ENCODE results near the gene NRIP1. TPM values are rescaled to one million over a fixed set of nuclear protein-coding genes. Genes with fewer than 3 reads are reported as not detected.

The NRIP1 gene
- total and polyA plus RNA-seq, 2 donors (not counting 3 experiments of a cell fraction or from before 2014, with no cell fraction given) = 2.8 to 24.0 TPM

DNA sequence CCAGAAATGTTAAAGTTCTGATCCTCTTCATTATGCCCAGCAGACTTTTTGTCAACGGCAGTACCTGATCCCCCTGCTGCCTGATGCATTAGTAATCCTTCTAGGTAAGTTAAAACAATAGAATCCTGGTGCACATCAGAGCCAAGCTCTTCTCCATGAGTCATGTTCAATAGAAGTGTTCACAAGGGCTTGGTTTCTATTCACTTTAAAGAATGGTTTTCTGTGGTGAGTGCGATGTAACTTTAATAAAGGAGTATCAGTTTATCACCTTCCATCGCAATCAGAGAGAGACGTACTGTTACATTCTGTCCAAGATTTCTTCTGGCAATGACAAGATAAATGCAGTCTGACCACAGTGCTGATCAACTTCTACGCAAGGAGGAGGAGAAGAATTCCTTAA is 96.8 kb downstream of the NRIP1 start:
- Histone ChIP-seq H3K79me2 (ENCODE audit: control insufficient read depth, insufficient read depth, low read length) (peaks cover 26% of the 10 kb centered on the region), H4K20me1 (replicated peaks; ENCODE audit: control insufficient read depth, extremely low read depth, insufficient read depth, low read length) (peaks cover 3% of the 10 kb centered on the region), H3K9ac (replicated peaks; ENCODE audit: extremely low read depth, insufficient read depth, low read length) (no peak overlapping the region), H3K36me3 (ENCODE audit: control insufficient read depth in 2 of 2, extremely low read depth in 1 of 2, insufficient read depth in 2 of 2, low read length in 2 of 2) (peaks cover 9% of the 10 kb centered on the region in 2 experiments), H3K4me2 (ENCODE audit: insufficient read depth, low read length) (no peak overlapping the region), H2AFZ (ENCODE audit: low read depth, low read length) (no peak overlapping the region), H3K9me1 (replicated peaks; ENCODE audit: control insufficient read depth, extremely low read depth, insufficient read depth, low read length) (no peaks in the 10 kb centered on the region), H3K4me1 (ENCODE audit: control insufficient read depth, extremely low read depth, insufficient read depth, low read length) (no peaks in the 10 kb centered on the region), H3K9me3 (replicated peaks; ENCODE audit: control insufficient read depth, insufficient read depth, low read length) (no peaks in the 10 kb centered on the region), H3K4me3 (replicated peaks in 1 of 3; ENCODE audit: insufficient read depth in 1 of 3, low read depth in 1 of 3, low read length in 3 of 3) (no peak overlapping the region), H3K27ac (ENCODE audit: insufficient read depth, low read depth, low read length) (no peak overlapping the region), H3K27me3 (ENCODE audit: control insufficient read depth in 2 of 2, insufficient read depth in 2 of 2, low read length in 2 of 2) (no peaks in the 10 kb centered on the region)
- CTCF ChIA-PET = no interaction called here
- TF ChIP-seq, protein P1, sequence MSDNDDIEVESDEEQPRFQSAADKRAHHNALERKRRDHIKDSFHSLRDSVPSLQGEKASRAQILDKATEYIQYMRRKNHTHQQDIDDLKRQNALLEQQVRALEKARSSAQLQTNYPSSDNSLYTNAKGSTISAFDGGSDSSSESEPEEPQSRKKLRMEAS (IDR thresholded peaks at IDR 0.05; ENCODE audit: insufficient read depth, insufficient read length) = no peak
- TF ChIP-seq GATA2 (IDR thresholded peaks at IDR 0.05; ENCODE audit: insufficient read depth, insufficient read length, low read depth, low read length) (no peak), FOS (IDR thresholded peaks at IDR 0.05; ENCODE audit: borderline replicate concordance, insufficient read depth, low read length) (no peak), POLR2A (IDR thresholded peaks at IDR 0.05; ENCODE audit: low read depth, low read length) (no peak), JUN (IDR thresholded peaks at IDR 0.05; ENCODE audit: borderline replicate concordance, insufficient read depth, insufficient read length, low read depth) (no peak), EZH2 (IDR thresholded peaks at IDR 0.05; ENCODE audit: borderline replicate concordance, low read depth, low read length, severe bottlenecking) (no peak), MYC (IDR thresholded peaks at IDR 0.05; ENCODE audit: low read depth, low read length) (no peak), POLR2AphosphoS5 (IDR thresholded peaks at IDR 0.05; ENCODE audit: insufficient read depth, low read depth, low read length) (no peak)
- TF ChIP-seq, protein P2, sequence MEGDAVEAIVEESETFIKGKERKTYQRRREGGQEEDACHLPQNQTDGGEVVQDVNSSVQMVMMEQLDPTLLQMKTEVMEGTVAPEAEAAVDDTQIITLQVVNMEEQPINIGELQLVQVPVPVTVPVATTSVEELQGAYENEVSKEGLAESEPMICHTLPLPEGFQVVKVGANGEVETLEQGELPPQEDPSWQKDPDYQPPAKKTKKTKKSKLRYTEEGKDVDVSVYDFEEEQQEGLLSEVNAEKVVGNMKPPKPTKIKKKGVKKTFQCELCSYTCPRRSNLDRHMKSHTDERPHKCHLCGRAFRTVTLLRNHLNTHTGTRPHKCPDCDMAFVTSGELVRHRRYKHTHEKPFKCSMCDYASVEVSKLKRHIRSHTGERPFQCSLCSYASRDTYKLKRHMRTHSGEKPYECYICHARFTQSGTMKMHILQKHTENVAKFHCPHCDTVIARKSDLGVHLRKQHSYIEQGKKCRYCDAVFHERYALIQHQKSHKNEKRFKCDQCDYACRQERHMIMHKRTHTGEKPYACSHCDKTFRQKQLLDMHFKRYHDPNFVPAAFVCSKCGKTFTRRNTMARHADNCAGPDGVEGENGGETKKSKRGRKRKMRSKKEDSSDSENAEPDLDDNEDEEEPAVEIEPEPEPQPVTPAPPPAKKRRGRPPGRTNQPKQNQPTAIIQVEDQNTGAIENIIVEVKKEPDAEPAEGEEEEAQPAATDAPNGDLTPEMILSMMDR (IDR thresholded peaks at IDR 0.05; ENCODE audit: extremely low read depth in 1 of 2, insufficient read depth in 1 of 2, low read depth in 1 of 2, low read length in 2 of 2) = no peak
- no TSS peak for BruUV-seq (replicated peaks)
- dilution Hi-C loops (cut with MboI; ENCODE audit: extremely low pct_ligation_motif_present, low sequenced_read_pairs) = no loop called here
- POLR2A ChIA-PET = no interaction called here
- FAIRE-seq = no peak
- no peak for DNase-seq (ENCODE audit: low read depth, low spot score)
- intact Hi-C loops (cut with micrococcal nuclease) = no loop called here

Data from endothelial cell of umbilical vein (primary cell).